Hematopoietic multipotent progenitor cell treated with erythropoietin and hydrocortisone succinate and interleukin-3 and kit ligand, for 17 days (in vitro differentiated cells): ENCODE measurements around the gene DPP9.
A peak's percentile ranks its signal among the peaks of the same experiment; 100 is the strongest.

ENCODE experiments used
- DNase-seq: peaks from one replicate; pipeline ENCODE4 v3.0.0-alpha.2; 2015; ENCODE audit warnings: low spot score

DPP9 gene

GRCh38 chr19:4656102-4656501 is 67.5 kb downstream of the DPP9 start:
- DNase-seq, result no peak

GRCh38 chr19:4654437-4655361 is 68.9 kb downstream of the DPP9 start:
- no peak for DNase-seq

GRCh38 chr19:4653793-4654436 is 69.7 kb downstream of the DPP9 start:
- no peak for DNase-seq

GRCh38 chr19:4652075-4652474 is 71.6 kb downstream of the DPP9 start:
- no peak for DNase-seq

GRCh38 chr19:4650159-4650558 is 73.5 kb downstream of the DPP9 start:
- DNase-seq, result no peak

GRCh38 chr19:4649392-4650047 is 74.1 kb downstream of the DPP9 start:
- no peak for DNase-seq

- no peak for DNase-seq
These were observed 75.7 kb downstream of the DPP9 start for GRCh38 chr19:4647676-4648644.

- no peak for DNase-seq
These were observed 77.9 kb downstream of the DPP9 start for GRCh38 chr19:4645718-4646117.

GRCh38 chr19:4642625-4643024 is 81.0 kb downstream of the DPP9 start:
- no peak for DNase-seq

- DNase-seq, result no peak
These were observed 82.5 kb downstream of the DPP9 start for GRCh38 chr19:4641132-4641531.

- no peak for DNase-seq
These were observed 83.2 kb downstream of the DPP9 start for GRCh38 chr19:4640247-4641000.

GRCh38 chr19:4639531-4640246 is 84.0 kb downstream of the DPP9 start:
- DNase-seq, result no peak

GRCh38 chr19:4638828-4639530 is 84.7 kb downstream of the DPP9 start, which contains the start of gene TNFAIP8L1:
TNFAIP8L1 (plus strand) TSS chr19:4639516; CDS start chr19:4651870, 12,354 bp downstream.
- peak; percentile 98 for DNase-seq

GRCh38 chr19:4638317-4638716 is 85.3 kb downstream of the DPP9 start:
- DNase-seq, result no peak

- no peak for DNase-seq
These were observed 86.9 kb downstream of the DPP9 start for GRCh38 chr19:4636761-4637160.

GRCh38 chr19:4636151-4636717 is 87.4 kb downstream of the DPP9 start:
- DNase-seq, result peak; percentile 60

GRCh38 chr19:4635754-4636116 is 87.9 kb downstream of the DPP9 start:
- DNase-seq, result no peak

- peak; percentile 78 for DNase-seq
These were observed 90.3 kb downstream of the DPP9 start for GRCh38 chr19:4633140-4633967.
